SU-DHL-6 (cell line): Measurements from ENCODE around the gene LRP1B.

Experiments used
- CTCF ChIP-seq: fragments of 200-600 bp; sonication (generic); IDR thresholded peaks from one replicate; pipeline ENCODE4 v1.5.1; 2017; ENCODE audit warnings: antibody characterized with exemption, mild to moderate bottlenecking, low read length, moderate library complexity; ENCODE audit not compliant: insufficient read depth, poor library complexity, severe bottlenecking
- EZH2phosphoT487 ChIP-seq: fragments of 200-600 bp; sonication (generic), shearing (Covaris generic); conservative IDR thresholded peaks from 2 replicates; pipeline ENCODE4 v1.6.1; 2018; ENCODE audit warnings: mild to moderate bottlenecking, antibody characterized with exemption, low read length, moderate library complexity, mixed read lengths

GRCh38 chr2:141528990-141529389 is 601.8 kb downstream of the LRP1B start:
- TF ChIP-seq CTCF (no peak), EZH2phosphoT487 (no peak)
